Mesenchymal stem cell (in vitro differentiated cells and primary cell): ENCODE results near the gene FCN3.

Experiments
- DNase-seq: peaks from one replicate; pipeline ENCODE4 v3.0.0-alpha.2; 2013
- H2AFZ ChIP-seq: one replicate; pipeline ENCODE4 v1.6.1; 2013; ENCODE audit warnings: low read depth, mild to moderate bottlenecking, control low read depth, inconsistent platforms, low read length, moderate library complexity
- H2AK5ac ChIP-seq: 2 replicates; pipeline ENCODE4 v1.6.1; 2013; ENCODE audit warnings: low read length, moderate library complexity, mild to moderate bottlenecking, inconsistent platforms; ENCODE audit not compliant: severe bottlenecking
- H2BK120ac ChIP-seq: one replicate; pipeline ENCODE4 v1.6.1; 2013; ENCODE audit warnings: low read depth, mild to moderate bottlenecking, inconsistent platforms, low read length, moderate library complexity
- H2BK12ac ChIP-seq, 2 experiments: one replicate each; pipeline ENCODE4 v1.6.1; 2013; ENCODE audit warnings: inconsistent platforms in 2 of 2, low read length in 2 of 2, mild to moderate bottlenecking in 2 of 2, moderate library complexity in 2 of 2, control low read depth in 1 of 2
- H2BK15ac ChIP-seq: one replicate; pipeline ENCODE4 v1.6.1; 2013; ENCODE audit warnings: mild to moderate bottlenecking, low read depth, inconsistent platforms; ENCODE audit not compliant: poor library complexity, severe bottlenecking
- H2BK5ac ChIP-seq: 2 replicates; pipeline ENCODE4 v1.6.1; 2013; ENCODE audit warnings: low read depth, mild to moderate bottlenecking, low read length, control low read depth, inconsistent platforms; ENCODE audit not compliant: poor library complexity, severe bottlenecking
- H3K14ac ChIP-seq, 2 experiments: one replicate each; pipeline ENCODE4 v1.6.1; 2013; ENCODE audit warnings: inconsistent platforms in 2 of 2, low read length in 2 of 2, control low read depth in 1 of 2, mild to moderate bottlenecking in 1 of 2, moderate library complexity in 1 of 2
- H3K18ac ChIP-seq, 2 experiments: one replicate each; pipeline ENCODE4 v1.6.1; 2013; ENCODE audit warnings: inconsistent platforms in 2 of 2, low read length in 2 of 2, control low read depth in 1 of 2, low read depth in 1 of 2, mild to moderate bottlenecking in 1 of 2
- H3K23ac ChIP-seq, 2 experiments: one replicate each; pipeline ENCODE4 v1.6.1; 2013; ENCODE audit warnings: inconsistent platforms in 2 of 2, low read length in 2 of 2, mild to moderate bottlenecking in 2 of 2, moderate library complexity in 2 of 2, control low read depth in 1 of 2
- H3K27ac ChIP-seq: 2 replicates; pipeline ENCODE4 v1.5.1; 2013; ENCODE audit warnings: mild to moderate bottlenecking, moderate library complexity, low read length, control low read depth, inconsistent platforms; ENCODE audit not compliant: poor library complexity, severe bottlenecking
- H3K27me3 ChIP-seq, 2 experiments: 2 replicates each; pipeline versions ENCODE4 v1.6.1 to v1.7.0; 2013; ENCODE audit warnings: low read length in 2 of 2, mild to moderate bottlenecking in 2 of 2, moderate library complexity in 2 of 2, control low read depth in 1 of 2, inconsistent platforms in 1 of 2; ENCODE audit not compliant: control insufficient read depth in 1 of 2, insufficient read depth in 1 of 2
- H3K36me3 ChIP-seq, 2 experiments: 2 replicates each; pipeline versions ENCODE4 v1.6.1 to v1.7.0; 2013; ENCODE audit warnings: low read length in 2 of 2, control low read depth in 1 of 2, inconsistent platforms in 1 of 2, low read depth in 1 of 2, mild to moderate bottlenecking in 1 of 2; ENCODE audit not compliant: insufficient read depth in 2 of 2, control insufficient read depth in 1 of 2
- H3K4ac ChIP-seq, 2 experiments: one replicate each; pipeline ENCODE4 v1.6.1; 2013; ENCODE audit warnings: inconsistent platforms in 2 of 2, low read length in 2 of 2, mild to moderate bottlenecking in 2 of 2, moderate library complexity in 2 of 2, control low read depth in 1 of 2, low read depth in 1 of 2
- H3K4me1 ChIP-seq: 2 replicates; pipeline ENCODE4 v1.6.1; 2013; ENCODE audit warnings: low read depth, low read length, control low read depth; ENCODE audit not compliant: control insufficient read depth, insufficient read depth
- H3K4me2 ChIP-seq: 2 replicates; pipeline ENCODE4 v1.6.1; 2013; ENCODE audit warnings: low read length, mild to moderate bottlenecking, inconsistent platforms; ENCODE audit not compliant: poor library complexity, severe bottlenecking
- H3K4me3 ChIP-seq, 2 experiments: 2 replicates each; pipeline versions ENCODE4 v1.5.1 to v1.7.0; 2013; ENCODE audit warnings: low read length in 2 of 2, mild to moderate bottlenecking in 2 of 2, control low read depth in 1 of 2, low read depth in 1 of 2; ENCODE audit not compliant: insufficient read depth in 1 of 2
- H3K79me1 ChIP-seq: replicated peaks from 2 replicates; pipeline ENCODE4 v1.6.1; 2013; ENCODE audit warnings: mild to moderate bottlenecking, control low read depth, low read length, inconsistent platforms; ENCODE audit not compliant: poor library complexity, severe bottlenecking
- H3K9ac ChIP-seq: 2 replicates; pipeline ENCODE4 v1.7.0; 2013; ENCODE audit warnings: mild to moderate bottlenecking, low read length, moderate library complexity
- H3K9me3 ChIP-seq: 2 replicates; pipeline ENCODE4 v1.7.0; 2013; ENCODE audit warnings: mild to moderate bottlenecking, low read length; ENCODE audit not compliant: control insufficient read depth
- H4K8ac ChIP-seq: one replicate; pipeline ENCODE4 v1.6.1; 2013; ENCODE audit warnings: inconsistent platforms, mild to moderate bottlenecking, low read length, moderate library complexity
- H4K91ac ChIP-seq: one replicate; pipeline ENCODE4 v1.6.1; 2013; ENCODE audit warnings: mild to moderate bottlenecking, low read length, inconsistent platforms
- WGBS: methylation state at CpG from one replicate; pipeline ENCODE4 v1.1.7; 2013; ENCODE audit warnings: mixed read lengths; 5-methylcytosine and 5-hydroxymethylcytosine counted together

Gene FCN3

DNA sequence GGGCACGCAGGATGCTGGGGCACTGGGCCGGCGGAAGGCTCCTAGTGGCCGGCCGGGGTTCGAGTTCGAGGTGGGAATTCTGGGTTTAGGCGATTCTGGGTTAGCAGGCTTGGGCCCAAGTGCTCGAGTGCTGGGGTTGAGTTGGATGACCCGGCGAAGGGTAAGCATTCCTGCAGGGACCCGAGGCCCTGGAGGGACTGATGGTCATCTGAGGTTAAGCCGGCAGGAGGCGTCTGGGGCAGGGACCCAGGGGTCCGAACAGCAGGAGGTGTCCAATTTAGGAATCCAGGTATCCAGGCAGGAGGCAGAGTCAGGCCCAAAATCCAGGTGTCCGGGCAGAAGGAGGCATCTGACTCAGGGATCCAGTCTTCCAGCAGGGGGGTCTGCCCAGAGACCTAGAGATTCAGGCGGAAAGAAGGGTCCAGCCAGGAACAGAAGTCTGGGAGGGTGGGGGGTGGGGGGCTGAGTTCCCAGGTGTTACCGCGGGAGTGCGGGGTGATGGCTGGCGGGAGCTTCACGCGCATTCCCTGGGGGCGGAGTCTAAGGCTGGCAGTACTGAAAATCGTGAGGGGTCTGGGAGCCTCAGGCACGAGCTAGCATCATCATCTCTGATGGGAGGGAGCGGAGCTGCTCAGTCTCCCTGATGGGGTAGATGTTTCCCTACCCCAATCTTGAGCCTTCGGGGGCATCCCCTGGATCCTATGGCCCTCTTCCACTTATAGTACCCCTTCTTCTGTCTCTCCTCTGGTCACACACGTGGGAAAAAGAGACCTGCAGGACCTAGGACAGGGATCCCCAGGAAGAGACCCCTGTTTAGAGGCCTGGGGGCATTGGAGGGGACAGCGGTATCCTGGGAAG, 18.4 kb upstream of the FCN3 start:
- peak; percentile 29 for DNase-seq
- Histone ChIP-seq H2BK12ac (peak overlapping the region in 1 of 2 experiments; percentile 37), H3K4me2 (peak overlapping the region; percentile 94), H2BK5ac (peak overlapping the region; percentile 47), H3K4me3 (peak overlapping the region; percentile 68 to 88), H3K23ac (no peak overlapping the region), H3K27ac (no peak overlapping the region), H3K9me3 (no peaks in the 10 kb centered on the region), H3K14ac (no peak overlapping the region), H3K4me1 (peaks cover 18% of the 10 kb centered on the region), H3K27me3 (peaks cover 0 to 8% of the 10 kb centered on the region in 2 experiments), H2AFZ (peak overlapping the region; percentile 67), H4K91ac (peak overlapping the region; percentile 65), H3K79me1 (peaks cover 6% of the 10 kb centered on the region), H3K36me3 (peaks cover 0 to 6% of the 10 kb centered on the region in 2 experiments), H3K9ac (peak overlapping the region; percentile 95), H2BK15ac (peak overlapping the region; percentile 55), H2AK5ac (peak overlapping the region; percentile 37), H3K4ac (peak overlapping the region; percentile 58 to 79), H3K18ac (peak overlapping the region; percentile 63 to 82), H2BK120ac (peak overlapping the region; percentile 78), H4K8ac (peak overlapping the region; percentile 31)
- 18% methylated on average over 28 of the region's 30 CpGs for WGBS

DNA sequence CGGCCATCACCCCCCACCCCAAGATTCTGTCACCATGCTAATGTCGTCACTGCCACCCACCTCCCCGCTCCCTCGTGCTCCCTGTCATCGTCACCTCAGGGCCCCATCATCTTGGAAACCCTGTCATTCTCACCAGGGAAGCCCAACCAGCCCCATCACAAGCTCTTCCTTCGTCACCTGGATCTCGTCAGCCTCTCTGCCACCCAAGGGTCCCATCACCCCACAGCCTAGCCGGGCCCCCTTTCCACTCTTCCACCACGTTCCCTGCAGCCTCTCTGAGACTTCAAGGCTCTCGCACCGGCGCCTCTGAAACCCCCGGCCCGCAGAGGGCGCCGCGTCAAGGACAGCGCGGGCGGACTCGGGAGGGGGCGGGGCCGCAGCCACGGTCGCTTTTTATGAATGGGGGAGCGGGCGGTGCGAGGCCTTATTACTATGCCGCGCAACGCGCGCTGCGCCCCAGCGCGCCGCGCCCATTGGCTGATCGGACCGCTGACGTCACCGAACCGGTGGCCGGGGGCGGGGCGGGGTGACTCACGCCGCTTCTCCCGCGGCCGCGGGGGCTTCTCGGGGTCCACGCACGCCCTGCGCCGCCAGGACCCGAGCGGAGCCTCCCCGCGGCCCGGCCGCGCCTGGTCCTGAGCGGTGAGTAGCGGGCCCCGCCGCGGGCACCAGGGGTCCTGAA, 17.6 kb upstream of the FCN3 start, which contains the start of gene GPR3:
TSS of gene GPR3 (plus strand) at position 527 of the 682 bp plus-strand sequence. CDS start 1,177 bp downstream, outside the sequence.
- Histone ChIP-seq H3K79me1 (peaks cover 6% of the 10 kb centered on the region), H3K4ac (peak within 1 kb of the TSS; percentile 58 to 79), H3K9me3 (no peaks in the 10 kb centered on the region), H3K23ac (no peak within 1 kb of the TSS), H2BK12ac (peak within 1 kb of the TSS; percentile 57 to 91), H3K9ac (peak within 1 kb of the TSS; percentile 95), H3K4me2 (peak within 1 kb of the TSS; percentile 94), H2AFZ (peak within 1 kb of the TSS; percentile 67), H3K36me3 (peaks cover 0 to 6% of the 10 kb centered on the region in 2 experiments), H3K4me3 (peak within 1 kb of the TSS; percentile 68 to 88), H2BK5ac (peak within 1 kb of the TSS; percentile 47), H2BK120ac (peak within 1 kb of the TSS; percentile 78), H2AK5ac (peak within 1 kb of the TSS; percentile 37), H3K18ac (peak within 1 kb of the TSS; percentile 63 to 82), H2BK15ac (peak within 1 kb of the TSS; percentile 94), H3K14ac (no peak within 1 kb of the TSS), H4K8ac (peak within 1 kb of the TSS; percentile 80), H3K4me1 (peaks cover 18% of the 10 kb centered on the region), H3K27me3 (peaks cover 0 to 8% of the 10 kb centered on the region in 2 experiments), H3K27ac (no peak within 1 kb of the TSS), H4K91ac (peak within 1 kb of the TSS; percentile 72)
- peak; percentile 94 for DNase-seq
- 9% methylated on average over 62 of the region's 69 CpGs for WGBS

DNA sequence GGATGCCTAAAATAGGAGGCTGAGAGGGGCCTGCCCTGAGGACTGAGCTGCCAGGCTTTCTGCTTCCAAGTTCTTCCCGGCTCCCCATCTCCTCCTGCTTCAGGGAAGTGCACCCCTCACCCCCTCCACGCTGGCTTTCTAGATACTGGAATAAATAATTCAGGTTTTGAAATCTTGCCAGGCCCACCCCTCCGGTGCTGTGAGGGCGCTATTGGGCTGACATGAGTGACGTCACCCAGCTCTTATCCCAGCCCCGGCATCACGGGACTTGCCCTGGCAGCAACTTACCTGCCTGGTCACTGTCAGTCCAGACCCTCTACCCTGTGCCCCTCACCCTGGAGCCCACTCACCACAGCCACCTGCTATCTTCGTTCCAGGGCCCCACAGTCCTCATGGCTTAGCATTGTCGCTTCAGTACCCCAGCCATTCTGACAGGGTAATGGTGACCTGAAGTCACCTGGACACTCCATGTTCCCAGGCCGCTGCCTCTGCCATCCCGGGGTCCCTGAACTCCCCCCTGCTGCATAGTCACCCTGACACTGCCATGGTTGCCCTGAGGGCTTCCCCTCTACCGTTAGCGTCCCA, 17.0 kb upstream of the FCN3 start:
- no peak for DNase-seq
- Histone ChIP-seq H3K27ac (no peak overlapping the region), H3K4me3 (peak overlapping the region in 1 of 2 experiments; percentile 88), H3K23ac (no peak overlapping the region), H3K4me2 (peak overlapping the region; percentile 94), H3K4ac (peak overlapping the region in 1 of 2 experiments; percentile 17), H2BK5ac (no peak overlapping the region), H4K8ac (peak overlapping the region; percentile 80), H3K14ac (no peak overlapping the region), H4K91ac (peak overlapping the region; percentile 72), H2BK12ac (peak overlapping the region; percentile 57 to 91), H3K27me3 (peaks cover 4 to 8% of the 10 kb centered on the region in 2 experiments), H3K9ac (peak overlapping the region; percentile 95), H3K4me1 (peaks cover 18% of the 10 kb centered on the region), H3K9me3 (no peaks in the 10 kb centered on the region), H2BK15ac (peak overlapping the region; percentile 94), H2AFZ (no peak overlapping the region), H2AK5ac (peak overlapping the region; percentile 2), H3K18ac (peak overlapping the region in 1 of 2 experiments; percentile 73), H3K79me1 (peaks cover 6% of the 10 kb centered on the region), H3K36me3 (peaks cover 0 to 6% of the 10 kb centered on the region in 2 experiments), H2BK120ac (no peak overlapping the region)
- WGBS, result 60% methylated on average over 13 of the region's 13 CpGs
